Loucy (cell line): ENCODE data around the gene GTSF1L.
"Not testable (repeated sequence)": the region's sequence is repeated elsewhere in the genome, so short reads cannot be mapped to it uniquely, and the experiment has no call there.

Experiments
- H2AFZ ChIP-seq: fragments of 200-600 bp; sonication (generic); 2 replicates; pipeline ENCODE4 v1.6.0; 2016; ENCODE audit warnings: antibody characterized with exemption, mild to moderate bottlenecking, low read length, moderate library complexity
- H3F3A ChIP-seq: fragments of 200-600 bp; 2 replicates; pipeline ENCODE4 v1.6.0; 2016; ENCODE audit warnings: antibody characterized with exemption, low read depth, mild to moderate bottlenecking
- H3K27me3 ChIP-seq: fragments of 200-600 bp; sonication (generic); 2 replicates; pipeline ENCODE4 v1.6.1; 2014; ENCODE audit warnings: low read length, mild to moderate bottlenecking; ENCODE audit not compliant: insufficient read depth, poor library complexity, severe bottlenecking
- H3K36me3 ChIP-seq: fragments of 200-600 bp; sonication (generic); 2 replicates; pipeline ENCODE4 v1.6.1; 2016; ENCODE audit warnings: low read length; ENCODE audit not compliant: insufficient read depth
- H3K4me1 ChIP-seq: fragments of 200-600 bp; sonication (generic); 2 replicates; pipeline ENCODE4 v1.5.1; 2014; ENCODE audit warnings: low read length, mild to moderate bottlenecking; ENCODE audit not compliant: insufficient read depth, poor library complexity, severe bottlenecking
- H3K4me2 ChIP-seq: fragments of 200-600 bp; sonication (generic); 2 replicates; pipeline ENCODE4 v1.6.0; 2014; ENCODE audit warnings: antibody characterized with exemption, low read length, low read depth, mild to moderate bottlenecking; ENCODE audit not compliant: poor library complexity, severe bottlenecking
- H3K4me3 ChIP-seq: fragments of 200-600 bp; sonication (generic); 2 replicates; pipeline ENCODE4 v1.5.1; 2014; ENCODE audit warnings: low read length, mild to moderate bottlenecking, mixed read lengths; ENCODE audit not compliant: poor library complexity, severe bottlenecking
- H3K79me2 ChIP-seq: fragments of 200-600 bp; sonication (generic); 2 replicates; pipeline ENCODE4 v1.6.1; 2014; ENCODE audit warnings: low read length; ENCODE audit not compliant: insufficient read depth
- H3K9ac ChIP-seq: fragments of 200-600 bp; sonication (generic); 2 replicates; pipeline ENCODE4 v1.6.0; 2014; ENCODE audit warnings: mild to moderate bottlenecking, low read depth, low read length, moderate library complexity; ENCODE audit not compliant: poor library complexity, severe bottlenecking
- H3K9me2 ChIP-seq: fragments of 200-600 bp; sonication (generic); replicated peaks from 2 replicates; pipeline ENCODE4 v1.6.1; 2016; ENCODE audit warnings: low read depth, low read length, mixed read lengths
- H3K9me3 ChIP-seq: fragments of 200-600 bp; sonication (generic); 2 replicates; pipeline ENCODE4 v1.6.1; 2014; ENCODE audit warnings: mild to moderate bottlenecking, antibody characterized with exemption, low read length, low read depth; ENCODE audit not compliant: insufficient read depth
- H4K20me1 ChIP-seq: fragments of 200-600 bp; sonication (generic); 2 replicates; pipeline ENCODE4 v1.6.0; 2014; ENCODE audit warnings: antibody characterized with exemption, low read length, mild to moderate bottlenecking; ENCODE audit not compliant: insufficient read depth, poor library complexity, severe bottlenecking
- EZH2phosphoT487 ChIP-seq: fragments of 200-600 bp; IDR thresholded peaks from 2 replicates; pipeline ENCODE4 v1.6.1; 2018; ENCODE audit warnings: antibody characterized with exemption, mild to moderate bottlenecking, moderate library complexity, borderline replicate concordance
- TF ChIP-seq, protein P1 (sequence below): fragments of 200-600 bp; sonication (generic); conservative IDR thresholded peaks from 2 replicates; pipeline ENCODE4 v1.5.1; 2014; ENCODE audit warnings: mild to moderate bottlenecking, antibody characterized with exemption, low read length

The GTSF1L gene

DNA sequence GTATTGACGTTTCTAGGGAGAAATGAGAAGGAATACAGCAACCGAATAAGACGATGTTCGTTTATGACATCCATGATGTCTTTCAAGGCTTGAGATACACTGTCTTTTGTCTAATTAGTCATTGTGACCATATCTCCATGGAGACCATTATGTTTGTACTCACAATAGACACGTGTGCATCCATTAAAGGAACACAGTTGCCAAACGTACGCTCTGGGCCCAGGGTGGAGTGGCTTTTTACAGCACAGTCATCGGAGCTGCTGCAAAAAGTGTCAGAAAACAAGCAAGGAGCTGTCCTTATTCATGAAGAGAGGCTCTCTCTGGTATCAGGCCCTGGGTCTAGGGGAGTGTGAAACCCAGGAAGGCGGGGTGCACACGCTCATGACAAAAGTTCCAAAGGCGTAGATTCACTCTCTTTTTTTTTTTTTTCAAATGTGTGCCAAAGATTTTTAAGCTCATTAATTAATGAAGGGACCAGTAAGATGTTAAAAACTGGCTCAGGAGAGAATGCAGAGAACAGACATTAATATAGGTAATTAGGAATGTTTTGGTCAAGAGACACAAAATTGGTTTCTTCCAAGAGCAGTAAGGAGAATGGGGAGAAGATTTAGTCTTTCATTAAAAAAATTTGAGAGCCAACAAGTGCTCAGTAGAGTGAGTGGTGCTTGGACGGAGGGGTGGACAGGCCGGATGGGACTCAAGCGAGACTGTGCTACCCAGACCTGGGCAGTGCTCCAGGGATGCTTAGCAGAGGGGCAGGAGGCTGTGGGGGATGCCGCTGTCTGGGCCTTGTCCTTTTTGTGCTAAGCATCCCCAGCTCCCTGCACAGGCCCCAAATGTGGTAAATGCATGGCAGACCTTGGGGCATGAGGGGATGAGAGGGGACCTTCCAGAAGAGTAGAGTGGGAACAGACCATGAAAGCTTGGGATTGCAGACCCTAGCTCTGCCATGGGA lies 34.9 kb upstream of the GTSF1L start:
- no peak for TF ChIP-seq EZH2phosphoT487
- TF ChIP-seq, protein P1, sequence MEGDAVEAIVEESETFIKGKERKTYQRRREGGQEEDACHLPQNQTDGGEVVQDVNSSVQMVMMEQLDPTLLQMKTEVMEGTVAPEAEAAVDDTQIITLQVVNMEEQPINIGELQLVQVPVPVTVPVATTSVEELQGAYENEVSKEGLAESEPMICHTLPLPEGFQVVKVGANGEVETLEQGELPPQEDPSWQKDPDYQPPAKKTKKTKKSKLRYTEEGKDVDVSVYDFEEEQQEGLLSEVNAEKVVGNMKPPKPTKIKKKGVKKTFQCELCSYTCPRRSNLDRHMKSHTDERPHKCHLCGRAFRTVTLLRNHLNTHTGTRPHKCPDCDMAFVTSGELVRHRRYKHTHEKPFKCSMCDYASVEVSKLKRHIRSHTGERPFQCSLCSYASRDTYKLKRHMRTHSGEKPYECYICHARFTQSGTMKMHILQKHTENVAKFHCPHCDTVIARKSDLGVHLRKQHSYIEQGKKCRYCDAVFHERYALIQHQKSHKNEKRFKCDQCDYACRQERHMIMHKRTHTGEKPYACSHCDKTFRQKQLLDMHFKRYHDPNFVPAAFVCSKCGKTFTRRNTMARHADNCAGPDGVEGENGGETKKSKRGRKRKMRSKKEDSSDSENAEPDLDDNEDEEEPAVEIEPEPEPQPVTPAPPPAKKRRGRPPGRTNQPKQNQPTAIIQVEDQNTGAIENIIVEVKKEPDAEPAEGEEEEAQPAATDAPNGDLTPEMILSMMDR: no peak
- Histone ChIP-seq H3K36me3 (no peaks in the 10 kb centered on the region), H4K20me1 (no peaks in the 10 kb centered on the region), H3K4me3 (no peak overlapping the region), H3F3A (no peaks in the 10 kb centered on the region), H3K9me3 (no peaks in the 10 kb centered on the region), H3K79me2 (no peaks in the 10 kb centered on the region), H2AFZ (no peak overlapping the region), H3K4me1 (no peaks in the 10 kb centered on the region), H3K9ac (no peak overlapping the region), H3K9me2 (no peaks in the 10 kb centered on the region), H3K4me2 (no peak overlapping the region), H3K27me3 (no peaks in the 10 kb centered on the region)

DNA sequence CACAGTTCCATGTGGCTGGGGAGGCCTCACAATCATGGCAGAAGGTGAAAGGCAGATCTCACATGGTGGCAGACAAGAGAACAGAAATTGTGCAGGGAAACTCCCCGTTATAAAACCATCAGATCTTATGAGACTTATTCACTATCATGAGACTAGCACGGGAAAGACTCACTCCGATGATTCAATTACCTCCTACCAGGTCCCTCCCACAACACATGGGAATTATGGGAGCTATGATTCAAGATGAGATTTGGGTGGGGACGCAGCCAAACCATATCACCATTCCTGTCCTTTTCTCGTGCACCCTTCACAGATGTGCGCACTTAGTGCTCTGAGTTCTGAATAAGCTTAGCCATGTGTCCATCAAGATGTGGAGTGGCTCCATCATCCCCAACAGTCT lies 31.1 kb upstream of the GTSF1L start:
- not testable (repeated sequence) for H3K79me2 ChIP-seq, H3K9ac ChIP-seq, H3K27me3 ChIP-seq, H4K20me1 ChIP-seq, H3K4me1 ChIP-seq, H2AFZ ChIP-seq, H3K36me3 ChIP-seq, H3K9me2 ChIP-seq, H3K9me3 ChIP-seq, H3F3A ChIP-seq, H3K4me3 ChIP-seq, H3K4me2 ChIP-seq

DNA sequence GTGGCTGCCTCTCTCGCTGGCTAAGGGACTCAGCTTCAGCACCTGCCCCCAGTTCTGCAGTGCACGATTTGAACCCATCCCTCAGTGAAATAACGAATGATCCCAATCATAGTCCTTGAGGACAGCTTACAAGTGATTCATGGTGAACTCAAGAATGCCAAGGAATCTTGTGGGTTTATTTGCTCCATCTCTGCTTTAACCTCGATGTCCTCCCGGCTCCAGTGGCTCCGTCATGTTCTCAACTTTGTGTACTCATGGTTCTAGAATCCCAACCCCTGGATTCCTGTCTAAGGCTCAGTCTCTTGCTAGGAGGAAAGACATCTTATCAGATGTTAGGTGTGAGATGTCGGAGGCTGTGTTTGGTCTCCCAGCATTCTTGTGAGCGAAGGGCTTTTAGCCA lies 29.0 kb upstream of the GTSF1L start:
- TF ChIP-seq, protein P1: no peak
- TF ChIP-seq EZH2phosphoT487: no peak
- Histone ChIP-seq H3F3A (no peaks in the 10 kb centered on the region), H3K27me3 (no peaks in the 10 kb centered on the region), H3K9me3 (no peaks in the 10 kb centered on the region), H3K79me2 (no peaks in the 10 kb centered on the region), H3K4me3 (no peak overlapping the region), H3K36me3 (no peaks in the 10 kb centered on the region), H2AFZ (no peak overlapping the region), H3K4me1 (peaks cover 27% of the 10 kb centered on the region), H3K9me2 (no peaks in the 10 kb centered on the region), H3K9ac (no peak overlapping the region), H3K4me2 (no peak overlapping the region), H4K20me1 (no peaks in the 10 kb centered on the region)

DNA sequence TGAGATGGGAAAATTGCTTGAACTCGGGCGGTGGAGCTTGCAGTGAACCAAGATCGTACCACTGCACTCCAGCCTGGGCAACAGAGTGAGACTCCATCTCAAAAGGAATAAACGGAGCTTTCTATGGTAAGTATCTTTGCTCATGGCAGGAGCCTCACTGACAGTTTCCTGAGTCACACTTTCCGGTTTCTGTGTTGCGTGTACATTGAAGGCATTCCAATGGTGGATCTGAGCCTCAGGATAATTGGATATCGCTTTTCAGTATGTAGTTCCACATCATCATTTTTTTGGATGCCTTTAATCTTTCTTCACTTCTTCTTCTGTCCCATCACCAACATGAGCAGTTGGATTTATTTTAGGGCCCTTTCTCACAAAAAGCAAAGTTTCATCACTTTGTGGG lies 28.6 kb upstream of the GTSF1L start:
- Histone ChIP-seq H3K9me3 (no peaks in the 10 kb centered on the region), H3K9me2 (no peaks in the 10 kb centered on the region), H3K4me3 (no peak overlapping the region), H3K9ac (no peak overlapping the region), H3K4me2 (no peak overlapping the region), H3K36me3 (no peaks in the 10 kb centered on the region), H4K20me1 (no peaks in the 10 kb centered on the region), H3K27me3 (no peaks in the 10 kb centered on the region), H3F3A (no peaks in the 10 kb centered on the region), H3K4me1 (peaks cover 32% of the 10 kb centered on the region), H3K79me2 (no peaks in the 10 kb centered on the region), H2AFZ (no peak overlapping the region)
- TF ChIP-seq EZH2phosphoT487: no peak
- TF ChIP-seq, protein P1: no peak
